Thyroid gland (tissue), 4 donors: ENCODE data around the gene MPPED2.

ENCODE experiments used
- CTCF ChIP-seq, 6 experiments: fragments of 200-600 bp in 3 of 6; fragments of 450-650 bp in 3 of 6; sonication (generic) in 3 of 6; IDR thresholded peaks; one replicate each; pipeline ENCODE4 v1.5.1; 2016 to 2019; ENCODE audit warnings: antibody characterized with exemption in 6 of 6, mild to moderate bottlenecking in 2 of 6, inconsistent platforms in 1 of 6, moderate library complexity in 1 of 6
- POLR2A ChIP-seq, 2 donors: fragments of 450-650 bp; IDR thresholded peaks; one replicate each; pipeline ENCODE4 v1.6.1; 2017; ENCODE audit warnings: antibody characterized with exemption in 2 of 2, mild to moderate bottlenecking in 2 of 2, moderate library complexity in 1 of 2

- TF ChIP-seq POLR2A (IDR thresholded peaks at IDR 0.05) (peak in 1 of 2 donors; percentile 26), CTCF (IDR thresholded peaks at IDR 0.05) (no peak)
Observed at GRCh38 chr11:30434901-30435300, 151.3 kb downstream of the MPPED2 start.
